C4-2B (cell line): ENCODE results near the gene CNIH2.

Source experiments
- H3K27ac ChIP-seq: fragments of 450-650 bp; 2 replicates; pipeline ENCODE4 v1.5.1; 2017
- ZFX ChIP-seq: fragments of 450-650 bp; IDR thresholded peaks from 2 replicates; pipeline ENCODE4 v1.6.1; 2017
- TF ChIP-seq, protein P1 (sequence below): fragments of 450-650 bp; conservative IDR thresholded peaks from 2 replicates; pipeline ENCODE4 v1.5.1; 2017; ENCODE audit warnings: mild to moderate bottlenecking

CNIH2 gene

GRCh38 chr11:66277471-66278362, at the start of gene CNIH2:
Gene CNIH2, plus strand, starts transcription at chr11:66278175. Its CDS starts 282 bp downstream, at chr11:66278457.
- H3K27ac ChIP-seq = peak within 1 kb of the TSS; percentile 21; the same call in 1 of the 2 replicates
- TF ChIP-seq, protein P1, sequence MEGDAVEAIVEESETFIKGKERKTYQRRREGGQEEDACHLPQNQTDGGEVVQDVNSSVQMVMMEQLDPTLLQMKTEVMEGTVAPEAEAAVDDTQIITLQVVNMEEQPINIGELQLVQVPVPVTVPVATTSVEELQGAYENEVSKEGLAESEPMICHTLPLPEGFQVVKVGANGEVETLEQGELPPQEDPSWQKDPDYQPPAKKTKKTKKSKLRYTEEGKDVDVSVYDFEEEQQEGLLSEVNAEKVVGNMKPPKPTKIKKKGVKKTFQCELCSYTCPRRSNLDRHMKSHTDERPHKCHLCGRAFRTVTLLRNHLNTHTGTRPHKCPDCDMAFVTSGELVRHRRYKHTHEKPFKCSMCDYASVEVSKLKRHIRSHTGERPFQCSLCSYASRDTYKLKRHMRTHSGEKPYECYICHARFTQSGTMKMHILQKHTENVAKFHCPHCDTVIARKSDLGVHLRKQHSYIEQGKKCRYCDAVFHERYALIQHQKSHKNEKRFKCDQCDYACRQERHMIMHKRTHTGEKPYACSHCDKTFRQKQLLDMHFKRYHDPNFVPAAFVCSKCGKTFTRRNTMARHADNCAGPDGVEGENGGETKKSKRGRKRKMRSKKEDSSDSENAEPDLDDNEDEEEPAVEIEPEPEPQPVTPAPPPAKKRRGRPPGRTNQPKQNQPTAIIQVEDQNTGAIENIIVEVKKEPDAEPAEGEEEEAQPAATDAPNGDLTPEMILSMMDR = no peak
- no peak for TF ChIP-seq ZFX

DNA sequence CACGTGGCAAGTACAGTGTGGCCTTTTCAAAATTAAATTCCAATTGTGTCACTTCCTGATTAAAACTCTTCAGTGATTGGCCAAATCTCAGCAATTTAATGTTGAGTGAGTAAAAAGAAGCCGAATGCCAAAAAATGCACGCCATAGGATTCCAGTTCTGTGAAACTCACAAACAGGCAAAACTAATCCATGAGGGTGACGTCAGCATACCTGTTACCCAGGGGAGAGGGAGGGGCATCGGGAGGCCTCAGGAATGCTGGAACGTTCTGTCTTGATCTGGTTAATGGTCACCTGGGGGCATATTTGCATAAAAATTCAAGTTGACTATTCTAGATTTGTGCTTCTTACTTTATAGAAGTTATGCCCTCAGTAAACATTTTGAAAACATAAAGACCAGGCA, 49.5 kb upstream of the CNIH2 start:
- H3K27ac ChIP-seq = no peak overlapping the region
- TF ChIP-seq, protein P1 = no peak
- no peak for TF ChIP-seq ZFX

- H3K27ac ChIP-seq = no peak overlapping the region
- TF ChIP-seq, protein P1 = no peak
These were observed 47.8 kb upstream of the CNIH2 start for GRCh38 chr11:66230156-66230555.

DNA sequence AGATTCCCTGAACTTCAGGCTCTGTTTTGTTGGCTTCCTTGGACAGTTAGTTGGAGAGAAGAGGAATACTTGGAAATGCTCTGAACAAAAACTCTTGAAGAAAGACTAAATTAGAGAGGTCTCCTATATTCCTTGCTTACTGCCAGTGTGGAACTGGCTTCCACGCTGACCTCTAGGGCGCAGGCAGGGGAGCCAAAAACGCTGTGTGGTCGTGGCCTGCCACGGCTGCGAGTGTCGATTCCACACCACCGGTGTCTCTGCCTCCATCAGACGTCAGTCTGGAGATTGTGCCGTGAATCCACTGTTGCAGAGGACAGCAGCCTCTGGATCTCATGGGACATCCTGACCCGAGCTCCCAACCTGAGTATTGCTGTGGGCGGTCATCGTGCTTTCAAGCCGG, 47.0 kb upstream of the CNIH2 start:
- TF ChIP-seq ZFX = no peak
- H3K27ac ChIP-seq = no peak overlapping the region

GRCh38 chr11:66231561-66231960, 46.4 kb upstream of the CNIH2 start:
- no peak overlapping the region for H3K27ac ChIP-seq
- TF ChIP-seq ZFX = no peak
- TF ChIP-seq, protein P1 = no peak

GRCh38 chr11:66232769-66233168, 45.2 kb upstream of the CNIH2 start:
- TF ChIP-seq ZFX = no peak
- TF ChIP-seq, protein P1 = no peak

DNA sequence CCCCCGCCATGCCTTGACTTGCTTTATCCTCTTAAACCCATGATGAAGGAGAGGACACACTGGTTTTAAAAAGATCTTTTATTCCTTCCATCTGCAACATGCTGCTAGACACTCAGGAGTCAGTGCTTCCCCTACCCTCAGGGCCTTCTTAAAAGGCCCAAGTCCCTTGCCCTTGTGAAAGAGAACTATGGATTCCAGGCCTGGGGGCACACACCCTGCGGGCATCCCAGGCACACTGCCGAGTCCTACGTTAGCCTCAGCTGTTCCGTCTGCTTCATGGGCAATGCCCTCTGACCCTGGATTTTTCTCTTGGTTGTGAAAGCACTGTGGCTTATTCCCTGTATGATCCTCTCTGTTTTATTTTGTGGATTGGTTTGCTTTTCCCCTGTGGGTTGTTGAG, 44.7 kb upstream of the CNIH2 start:
- TF ChIP-seq, protein P1 = no peak
- TF ChIP-seq ZFX = no peak
- no peak overlapping the region for H3K27ac ChIP-seq

More at GRCh38 chr11:66232769-66233168, 45.2 kb upstream of the CNIH2 start:
- H3K27ac ChIP-seq = no peak overlapping the region; the same call in 1 of the 2 replicates

DNA sequence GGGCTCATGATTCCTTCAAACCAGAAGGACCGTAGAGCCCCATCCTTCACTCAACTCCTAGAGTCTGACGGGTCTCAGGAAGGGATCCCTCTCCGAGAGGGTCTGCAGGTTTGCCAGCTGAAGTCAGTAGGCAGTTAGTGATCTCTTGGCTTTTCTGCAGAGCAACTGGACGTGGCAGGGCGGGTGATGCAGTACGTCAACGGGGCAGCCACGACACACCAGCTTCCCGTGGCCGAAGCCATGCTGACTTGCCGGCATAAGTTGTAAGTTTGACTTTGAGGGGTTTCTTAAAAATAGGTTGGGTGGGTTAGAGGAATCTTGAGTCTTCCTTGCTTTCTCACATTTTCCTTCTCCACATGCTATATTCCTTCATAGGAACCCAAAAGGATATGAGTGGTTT, 42.8 kb upstream of the CNIH2 start:
- H3K27ac ChIP-seq = no peak overlapping the region
- TF ChIP-seq, protein P1 = no peak
- TF ChIP-seq ZFX = no peak
